Measurements from ENCODE around the gene MDH2.
"Not testable (repeated sequence)": the region's sequence is repeated elsewhere in the genome, so short reads cannot be mapped to it uniquely, and the experiment has no call there.

Gene MDH2

DNA sequence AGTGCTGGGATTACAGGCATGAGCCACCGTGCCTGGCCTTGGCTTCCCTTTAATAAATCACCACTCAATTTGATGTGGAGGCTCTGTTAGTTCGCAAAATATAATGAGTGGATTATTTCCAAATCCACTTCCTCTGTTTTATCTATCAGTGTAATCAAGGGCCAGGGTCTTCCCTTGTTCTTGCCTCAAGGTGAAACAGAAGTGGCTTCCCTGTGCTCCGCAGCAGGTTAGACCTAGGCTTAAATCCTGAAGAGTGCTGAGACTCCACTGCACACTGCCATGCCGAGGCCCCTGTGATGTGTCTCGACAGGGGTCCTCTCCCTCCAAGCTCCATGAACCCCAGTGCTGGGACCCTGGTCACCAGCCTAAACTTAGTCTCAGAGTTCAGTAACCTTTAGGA lies 59.0 kb downstream of the MDH2 start:
- H3K4me3 Mint-ChIP-seq, result no peak overlapping the region
- no peaks in the 10 kb centered on the region for H3K9me3 Mint-ChIP-seq
- peaks cover 4% of the 10 kb centered on the region for H3K27me3 Mint-ChIP-seq (ENCODE audit: low read depth)
- H3K36me3 Mint-ChIP-seq (ENCODE audit: low read depth), result no peaks in the 10 kb centered on the region
- H3K4me1 Mint-ChIP-seq, result no peaks in the 10 kb centered on the region
- TF ChIP-seq, protein P1, sequence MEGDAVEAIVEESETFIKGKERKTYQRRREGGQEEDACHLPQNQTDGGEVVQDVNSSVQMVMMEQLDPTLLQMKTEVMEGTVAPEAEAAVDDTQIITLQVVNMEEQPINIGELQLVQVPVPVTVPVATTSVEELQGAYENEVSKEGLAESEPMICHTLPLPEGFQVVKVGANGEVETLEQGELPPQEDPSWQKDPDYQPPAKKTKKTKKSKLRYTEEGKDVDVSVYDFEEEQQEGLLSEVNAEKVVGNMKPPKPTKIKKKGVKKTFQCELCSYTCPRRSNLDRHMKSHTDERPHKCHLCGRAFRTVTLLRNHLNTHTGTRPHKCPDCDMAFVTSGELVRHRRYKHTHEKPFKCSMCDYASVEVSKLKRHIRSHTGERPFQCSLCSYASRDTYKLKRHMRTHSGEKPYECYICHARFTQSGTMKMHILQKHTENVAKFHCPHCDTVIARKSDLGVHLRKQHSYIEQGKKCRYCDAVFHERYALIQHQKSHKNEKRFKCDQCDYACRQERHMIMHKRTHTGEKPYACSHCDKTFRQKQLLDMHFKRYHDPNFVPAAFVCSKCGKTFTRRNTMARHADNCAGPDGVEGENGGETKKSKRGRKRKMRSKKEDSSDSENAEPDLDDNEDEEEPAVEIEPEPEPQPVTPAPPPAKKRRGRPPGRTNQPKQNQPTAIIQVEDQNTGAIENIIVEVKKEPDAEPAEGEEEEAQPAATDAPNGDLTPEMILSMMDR (IDR thresholded peaks at IDR 0.05; ENCODE audit: unreplicated experiment in 3 of 3), result no peak
- H3K27ac Mint-ChIP-seq, result no peak overlapping the region

DNA sequence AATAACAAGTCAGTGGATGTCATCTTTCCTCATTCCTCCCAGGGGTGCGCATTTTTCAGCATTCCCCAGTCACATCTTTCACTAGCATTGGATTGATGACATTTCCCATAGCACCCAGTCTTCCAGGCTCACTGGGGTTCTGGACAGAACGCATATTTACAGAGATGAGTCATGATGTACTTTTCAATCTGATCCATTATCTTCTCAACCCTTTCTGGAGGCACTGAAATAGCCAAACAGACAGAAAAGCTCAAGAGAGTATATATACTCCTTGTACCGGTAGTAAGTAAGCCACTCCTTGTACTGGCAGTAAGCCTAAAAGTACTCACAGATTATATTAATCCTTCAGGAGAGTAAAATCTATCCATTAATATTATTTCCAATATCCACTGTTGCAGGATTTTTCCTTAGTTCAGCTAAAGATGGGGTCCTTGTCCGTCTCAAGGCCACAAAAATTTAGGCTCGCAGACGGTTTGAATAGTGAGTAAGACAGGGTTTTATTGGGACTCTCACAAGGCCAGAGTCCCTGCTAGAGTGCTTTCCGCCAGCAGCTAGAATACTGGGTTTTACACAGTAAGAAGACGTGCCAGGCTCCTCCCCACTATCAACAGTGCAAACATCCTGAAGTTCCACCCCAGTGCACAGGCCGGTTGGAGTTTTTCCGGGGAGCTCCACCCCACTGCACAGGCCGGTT lies 60.8 kb downstream of the MDH2 start:
- H3K4me1 Mint-ChIP-seq, result no peaks in the 10 kb centered on the region
- no peak overlapping the region for H3K4me3 Mint-ChIP-seq
- H3K9me3 Mint-ChIP-seq, result no peaks in the 10 kb centered on the region
- TF ChIP-seq, protein P1 (IDR thresholded peaks at IDR 0.05; ENCODE audit: unreplicated experiment in 3 of 3), result no peak
- H3K27ac Mint-ChIP-seq, result peak overlapping the region; percentile 11 to 64 (median 28)
- H3K36me3 Mint-ChIP-seq (ENCODE audit: low read depth), result no peaks in the 10 kb centered on the region
- no peaks in the 10 kb centered on the region for H3K27me3 Mint-ChIP-seq (ENCODE audit: low read depth)

DNA sequence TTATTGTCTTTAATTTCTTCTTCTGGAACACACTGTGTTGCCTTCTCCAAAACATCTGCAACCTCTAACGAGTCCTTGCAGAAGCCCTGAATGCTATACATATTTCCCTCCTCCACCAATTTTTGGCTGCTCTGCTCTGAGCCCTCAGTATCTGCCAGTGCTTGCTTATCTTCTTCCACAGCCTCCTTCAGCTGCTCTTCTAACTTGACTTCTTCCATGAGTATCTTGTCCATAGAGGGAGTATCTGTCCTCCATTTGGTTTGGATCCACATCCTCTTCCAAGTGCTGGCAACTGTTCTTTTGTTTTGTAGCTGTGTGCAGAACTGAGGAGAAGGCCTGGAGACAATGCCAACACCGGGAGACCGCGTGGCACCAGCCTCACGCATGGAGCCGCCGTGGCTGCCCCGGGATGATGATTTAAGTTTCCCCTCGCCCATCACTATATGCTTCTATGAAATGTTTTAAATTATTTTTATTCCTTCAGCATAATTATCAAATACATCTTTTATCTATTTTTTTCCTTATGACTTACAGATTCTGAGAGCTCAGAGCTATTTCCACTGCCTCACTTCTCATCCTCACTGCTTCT lies 65.2 kb downstream of the MDH2 start:
- not testable (repeated sequence) for H3K27me3 Mint-ChIP-seq (ENCODE audit: low read depth); H3K4me1 Mint-ChIP-seq; H3K4me3 Mint-ChIP-seq; H3K9me3 Mint-ChIP-seq; H3K27ac Mint-ChIP-seq; H3K36me3 Mint-ChIP-seq (ENCODE audit: low read depth)

DNA sequence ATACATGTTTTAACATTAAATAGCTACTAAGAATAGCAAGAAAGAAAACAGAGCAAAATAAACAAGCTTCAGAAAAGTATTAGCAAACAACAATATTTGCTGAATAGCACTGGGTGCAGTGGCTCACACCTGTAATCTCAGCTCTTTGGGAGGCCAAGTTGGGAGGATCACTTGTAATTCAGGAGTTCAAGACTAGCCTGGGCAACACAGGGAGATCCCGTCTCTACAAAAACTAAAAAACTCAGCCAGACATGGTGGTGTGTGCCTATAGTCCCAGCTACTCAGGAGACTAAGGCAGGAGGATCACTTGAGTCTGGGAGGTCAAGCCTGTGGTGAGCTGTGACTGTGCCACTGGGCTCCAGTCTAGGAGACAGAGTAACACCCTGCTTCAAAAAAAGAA lies 66.8 kb downstream of the MDH2 start:
- not testable (repeated sequence) for H3K27me3 Mint-ChIP-seq (ENCODE audit: low read depth); H3K9me3 Mint-ChIP-seq; H3K27ac Mint-ChIP-seq; H3K36me3 Mint-ChIP-seq (ENCODE audit: low read depth); H3K4me3 Mint-ChIP-seq; H3K4me1 Mint-ChIP-seq
